GM12891 (cell line): ENCODE measurements around the gene MYH16.

ENCODE experiments used
- POLR2A ChIP-seq: IDR thresholded peaks from 2 replicates; pipeline ENCODE4 v1.6.1; 2011; ENCODE audit warnings: low read depth, low read length, control low read depth
- TAF1 ChIP-seq: IDR thresholded peaks from 2 replicates; pipeline ENCODE4 v1.6.1; 2011; ENCODE audit warnings: low read depth, low read length, control low read depth

DNA sequence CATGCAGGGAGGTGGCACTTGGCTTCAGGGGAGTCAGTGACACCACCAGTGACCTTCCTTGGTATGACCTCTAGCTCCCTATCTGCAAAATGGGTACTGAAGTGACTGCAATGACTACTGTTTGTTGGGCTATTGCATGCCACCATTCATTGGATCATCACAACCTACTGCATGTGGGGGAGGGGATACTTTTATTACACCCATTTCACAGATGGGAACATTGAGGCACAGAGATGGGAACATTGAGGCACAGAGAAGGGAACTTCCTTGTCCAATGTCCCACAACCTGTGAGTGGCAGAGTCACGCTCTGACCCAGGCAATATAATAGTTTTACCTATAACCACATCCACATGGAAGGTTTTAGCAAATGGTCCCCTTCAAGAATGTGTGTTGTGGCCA, 12.2 kb upstream of the MYH16 start:
- TF ChIP-seq TAF1 (no peak), POLR2A (no peak)
